ENCODE measurements around the gene HNRNPUL2.

DNA sequence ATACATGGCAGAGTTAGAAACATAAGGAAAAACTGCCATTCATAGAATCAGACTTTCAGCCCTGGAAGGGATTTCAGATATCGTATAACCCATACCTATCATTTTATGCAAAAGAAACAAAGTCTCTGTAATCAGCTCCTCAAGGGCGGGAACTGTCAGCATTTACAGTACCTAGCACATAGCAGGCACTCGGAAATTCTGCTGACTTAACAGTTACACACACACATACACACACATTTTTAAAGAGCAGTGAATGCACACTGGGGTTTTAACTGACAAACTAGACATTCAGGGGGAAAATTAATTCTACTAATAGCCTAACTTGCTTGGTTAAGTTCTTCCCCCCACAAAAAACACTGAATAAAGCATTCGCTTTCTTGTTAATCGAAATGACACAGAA is 11.1 kb downstream of the HNRNPUL2 start:
- TF ChIP-seq POLR2AphosphoS5 (IDR thresholded peaks at IDR 0.05; ENCODE audit: low read depth, low read length), result no peak
- no peak for TF ChIP-seq POLR2A (IDR thresholded peaks at IDR 0.05; ENCODE audit: low read depth, low read length)
- no peak for TF ChIP-seq TAF1 (IDR thresholded peaks at IDR 0.05; ENCODE audit: low read depth, low read length)
